ENCODE data around the gene KCNAB2.
A peak's percentile ranks its signal among the peaks of the same experiment; 100 is the strongest.

The KCNAB2 gene

DNA sequence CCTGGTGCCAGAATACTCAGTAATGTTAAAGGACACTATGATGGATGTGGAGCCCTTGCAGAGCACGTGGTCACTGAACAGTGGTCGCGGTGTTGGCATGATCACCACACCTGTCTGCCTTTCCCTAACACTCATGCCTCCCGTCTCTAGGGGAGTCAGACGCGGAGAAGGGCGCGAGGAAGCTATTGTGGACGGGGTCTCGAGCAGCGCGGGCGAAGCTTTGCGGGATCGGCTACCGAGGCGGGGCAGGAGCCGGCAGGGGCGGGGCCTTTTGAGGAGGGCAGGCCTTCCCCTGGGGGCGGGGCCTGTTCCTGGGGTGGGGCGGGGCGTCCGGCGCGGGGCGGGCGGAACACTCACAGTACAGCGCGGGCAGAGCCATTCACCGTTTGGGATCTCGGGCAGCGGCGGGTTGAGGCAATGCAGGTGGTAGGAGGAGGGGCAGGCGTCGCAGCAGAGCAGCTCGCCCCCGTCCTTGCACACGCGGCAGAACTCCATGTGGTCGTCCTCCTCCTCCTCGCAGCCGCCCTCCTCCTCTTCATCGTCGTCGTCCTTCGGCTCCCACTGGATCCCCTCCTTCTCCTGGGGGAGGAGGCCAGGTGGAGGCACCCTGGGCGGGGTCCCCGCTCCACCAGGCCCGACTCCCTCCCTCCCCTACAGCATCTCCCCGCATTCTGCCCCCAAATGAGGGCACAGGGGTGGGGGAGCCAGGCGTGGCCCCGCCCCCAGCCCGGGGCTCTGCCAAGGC, 103.0 kb downstream of the KCNAB2 start:
- DNase-seq (ENCODE audit: low read depth in 2 of 2) = peak; percentile 17 to 47

DNA sequence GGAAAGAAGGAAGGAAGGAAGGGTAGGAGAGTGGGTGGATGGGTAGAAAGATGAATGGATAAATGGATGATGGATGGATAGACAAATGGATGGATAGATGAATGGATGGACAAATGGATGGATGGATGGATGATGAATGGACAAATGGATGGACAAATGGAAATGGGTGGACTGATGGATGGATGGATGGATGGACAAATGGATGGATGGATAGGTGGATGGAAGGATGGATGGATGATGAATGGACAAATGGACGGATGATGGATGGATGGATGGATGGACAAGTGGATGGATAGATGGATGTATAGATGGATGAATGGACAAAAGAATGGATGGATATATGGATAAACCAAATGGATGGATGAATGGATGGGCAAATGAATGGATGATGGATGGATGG, 103.9 kb downstream of the KCNAB2 start:
- no peak for DNase-seq (ENCODE audit: low read depth in 2 of 2)

DNA sequence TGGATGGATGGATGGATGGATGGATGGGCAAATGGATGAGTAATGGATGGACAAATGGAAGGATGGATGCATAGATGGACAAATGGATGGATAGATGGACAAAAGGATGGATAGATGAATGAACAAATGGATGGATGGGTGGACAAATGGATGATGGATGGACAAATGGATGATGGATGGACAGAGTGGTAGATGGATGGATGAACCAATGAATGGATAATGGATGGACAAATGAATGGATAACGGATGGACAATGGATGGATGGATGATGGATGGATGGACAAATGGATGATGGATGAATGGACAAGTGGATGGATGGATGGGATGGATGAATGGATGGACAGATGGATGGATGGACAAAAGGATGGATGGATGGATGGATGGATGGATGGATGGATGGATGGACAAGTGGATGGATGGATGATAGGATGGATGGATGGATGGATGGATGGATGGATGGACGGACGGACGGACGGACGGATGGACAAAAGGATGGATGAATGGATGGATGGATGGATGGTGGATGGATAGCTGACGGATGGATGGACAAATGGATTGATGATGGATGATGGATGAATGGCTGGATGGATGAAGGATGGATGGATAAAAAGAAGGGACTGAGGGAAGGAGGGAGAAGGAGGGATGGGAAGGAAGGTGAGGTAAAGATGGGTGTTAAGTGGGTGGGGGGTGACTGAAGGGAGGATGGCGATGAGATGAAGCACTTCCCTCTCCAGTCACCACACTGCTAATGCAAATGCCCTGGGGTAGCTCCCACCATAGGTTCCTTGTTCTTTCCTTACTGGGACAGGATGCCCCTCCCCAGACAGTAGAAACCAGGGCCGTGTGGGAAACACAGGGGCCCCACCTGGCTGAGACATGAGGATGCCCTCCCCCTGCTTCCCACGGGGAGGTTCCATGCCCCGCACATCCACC, 104.6 kb downstream of the KCNAB2 start:
- DNase-seq (ENCODE audit: low read depth in 2 of 2) = no peak

Measured in stimulated activated CD8-positive, alpha-beta memory T cell treated with anti-CD3 and anti-CD28 coated beads, Interleukin-2, amount 100 ng/mL, for 1 hour (primary cell).